Nephron progenitor cell (in vitro differentiated cells): ENCODE measurements around the gene RNASEH2B.

Source experiments
- DNase-seq: peaks from one replicate; pipeline ENCODE4 v3.0.0; 2021
- H3K27ac Mint-ChIP-seq: 2 replicates; pipeline ENCODE4 v1.8.0; 2021; ENCODE audit warnings: mild to moderate bottlenecking, moderate library complexity, mixed read lengths
- H3K27me3 Mint-ChIP-seq: 2 replicates; pipeline ENCODE4 v1.8.0; 2021; ENCODE audit warnings: mild to moderate bottlenecking, low read depth, mixed read lengths; ENCODE audit not compliant: poor library complexity
- H3K36me3 Mint-ChIP-seq: 2 replicates; pipeline ENCODE4 v1.8.0; 2021; ENCODE audit warnings: low read depth, mixed read lengths
- H3K4me1 Mint-ChIP-seq: 2 replicates; pipeline ENCODE4 v1.8.0; 2021; ENCODE audit warnings: mixed read lengths
- H3K4me3 Mint-ChIP-seq: 2 replicates; pipeline ENCODE4 v1.8.0; 2021; ENCODE audit warnings: mild to moderate bottlenecking, moderate library complexity, mixed read lengths
- H3K9me3 Mint-ChIP-seq: 2 replicates; pipeline ENCODE4 v1.8.0; 2021; ENCODE audit warnings: mild to moderate bottlenecking, moderate library complexity, mixed read lengths
- TF ChIP-seq, protein P1 (sequence below): fragments of 200-600 bp; sonication (generic); IDR thresholded peaks from 2 replicates; pipeline ENCODE4 v1.5.0; 2021; ENCODE audit warnings: antibody characterized with exemption

Gene RNASEH2B

GRCh38 chr13:50894012-50894411 lies 15.6 kb upstream of the RNASEH2B start:
- Mint-ChIP-seq H3K9me3 (no peaks in the 10 kb centered on the region), H3K27ac (no peak overlapping the region)

DNA sequence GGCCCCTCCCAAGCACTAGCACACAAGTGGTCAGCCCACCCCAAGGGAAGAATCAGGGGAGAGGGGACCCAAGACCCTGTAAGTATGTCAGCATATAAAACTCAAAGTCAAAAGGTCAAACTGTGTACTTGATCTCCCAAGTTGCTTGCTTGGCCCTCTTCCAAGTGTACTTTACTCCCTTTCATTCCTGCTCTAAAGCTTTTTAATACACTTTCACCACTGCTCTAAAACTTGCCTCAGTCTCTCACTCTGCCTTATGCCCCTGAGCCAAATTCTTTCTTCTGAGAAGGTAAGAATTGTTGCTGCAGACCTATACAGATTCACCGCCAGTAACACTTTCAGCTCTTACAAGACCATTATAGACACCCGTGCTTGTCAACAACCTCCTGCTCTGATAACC lies 15.1 kb upstream of the RNASEH2B start:
- H3K36me3 Mint-ChIP-seq = no peaks in the 10 kb centered on the region
- H3K4me3 Mint-ChIP-seq = no peak overlapping the region

More at GRCh38 chr13:50894012-50894411, 15.6 kb upstream of the RNASEH2B start:
- no peak for DNase-seq
- H3K36me3 Mint-ChIP-seq = no peaks in the 10 kb centered on the region
- peaks cover 8% of the 10 kb centered on the region for H3K27me3 Mint-ChIP-seq
- H3K4me3 Mint-ChIP-seq = no peak overlapping the region
- TF ChIP-seq, protein P1, sequence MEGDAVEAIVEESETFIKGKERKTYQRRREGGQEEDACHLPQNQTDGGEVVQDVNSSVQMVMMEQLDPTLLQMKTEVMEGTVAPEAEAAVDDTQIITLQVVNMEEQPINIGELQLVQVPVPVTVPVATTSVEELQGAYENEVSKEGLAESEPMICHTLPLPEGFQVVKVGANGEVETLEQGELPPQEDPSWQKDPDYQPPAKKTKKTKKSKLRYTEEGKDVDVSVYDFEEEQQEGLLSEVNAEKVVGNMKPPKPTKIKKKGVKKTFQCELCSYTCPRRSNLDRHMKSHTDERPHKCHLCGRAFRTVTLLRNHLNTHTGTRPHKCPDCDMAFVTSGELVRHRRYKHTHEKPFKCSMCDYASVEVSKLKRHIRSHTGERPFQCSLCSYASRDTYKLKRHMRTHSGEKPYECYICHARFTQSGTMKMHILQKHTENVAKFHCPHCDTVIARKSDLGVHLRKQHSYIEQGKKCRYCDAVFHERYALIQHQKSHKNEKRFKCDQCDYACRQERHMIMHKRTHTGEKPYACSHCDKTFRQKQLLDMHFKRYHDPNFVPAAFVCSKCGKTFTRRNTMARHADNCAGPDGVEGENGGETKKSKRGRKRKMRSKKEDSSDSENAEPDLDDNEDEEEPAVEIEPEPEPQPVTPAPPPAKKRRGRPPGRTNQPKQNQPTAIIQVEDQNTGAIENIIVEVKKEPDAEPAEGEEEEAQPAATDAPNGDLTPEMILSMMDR = no peak
- no peaks in the 10 kb centered on the region for H3K4me1 Mint-ChIP-seq

GRCh38 chr13:50898338-50898737 lies 11.3 kb upstream of the RNASEH2B start:
- no peaks in the 10 kb centered on the region for H3K9me3 Mint-ChIP-seq
- TF ChIP-seq, protein P1 = no peak
- H3K4me3 Mint-ChIP-seq = no peak overlapping the region
- peaks cover 10% of the 10 kb centered on the region for H3K27me3 Mint-ChIP-seq
- no peak for DNase-seq
- no peaks in the 10 kb centered on the region for H3K36me3 Mint-ChIP-seq
- no peaks in the 10 kb centered on the region for H3K4me1 Mint-ChIP-seq
- no peak overlapping the region for H3K27ac Mint-ChIP-seq

More for the DNA sequence above, 15.1 kb upstream of the RNASEH2B start:
- H3K4me1 Mint-ChIP-seq = no peaks in the 10 kb centered on the region
- H3K27me3 Mint-ChIP-seq = peaks cover 8% of the 10 kb centered on the region
- DNase-seq = no peak
- TF ChIP-seq, protein P1 = no peak
- H3K27ac Mint-ChIP-seq = no peak overlapping the region
- no peaks in the 10 kb centered on the region for H3K9me3 Mint-ChIP-seq

DNA sequence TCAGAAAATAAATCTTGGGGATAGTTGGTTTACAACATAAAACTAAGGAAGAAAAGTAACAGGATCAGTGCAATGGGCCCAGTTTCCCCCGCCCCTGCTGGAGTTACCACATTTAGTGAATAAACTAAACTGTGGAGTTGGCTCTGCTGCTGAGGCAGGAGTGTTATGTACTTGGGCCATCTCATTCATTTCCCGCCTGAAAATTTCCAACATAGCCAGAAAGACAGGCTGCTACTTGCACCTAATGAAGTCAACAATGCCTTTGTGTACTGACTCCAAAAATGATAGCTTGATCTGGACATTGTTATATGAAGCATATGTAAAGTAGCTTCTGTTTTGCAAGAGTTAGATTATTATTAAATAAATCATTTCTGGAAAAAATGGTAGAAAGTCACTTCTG lies 7.9 kb upstream of the RNASEH2B start:
- H3K27me3 Mint-ChIP-seq = peaks cover 7% of the 10 kb centered on the region
- H3K27ac Mint-ChIP-seq = no peak overlapping the region
- no peaks in the 10 kb centered on the region for H3K36me3 Mint-ChIP-seq
- no peak for DNase-seq
- no peaks in the 10 kb centered on the region for H3K4me1 Mint-ChIP-seq
- no peak overlapping the region for H3K4me3 Mint-ChIP-seq
- H3K9me3 Mint-ChIP-seq = no peaks in the 10 kb centered on the region
- TF ChIP-seq, protein P1 = no peak

DNA sequence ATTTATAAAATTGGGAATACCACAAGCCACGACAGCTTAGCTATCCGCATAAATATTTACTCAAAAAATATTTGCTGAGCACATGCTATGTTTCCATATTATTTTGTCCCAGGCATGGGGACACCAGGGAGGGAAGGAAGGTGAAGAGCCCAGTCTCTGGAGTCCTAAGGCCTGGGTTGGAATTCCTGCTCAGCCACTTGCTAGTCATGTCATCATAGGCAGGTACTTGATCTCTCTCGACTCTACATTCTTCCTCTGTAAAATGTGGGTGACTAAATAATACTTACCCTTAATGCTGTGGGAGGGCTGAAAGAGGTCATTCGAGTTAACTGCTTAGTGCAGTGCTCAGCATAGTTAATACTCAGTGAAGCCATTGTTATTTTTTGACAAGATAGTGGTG lies 4.3 kb upstream of the RNASEH2B start:
- Mint-ChIP-seq H3K4me1 (peaks cover 8% of the 10 kb centered on the region), H3K36me3 (no peaks in the 10 kb centered on the region)

GRCh38 chr13:50907781-50908180 lies 1.8 kb upstream of the RNASEH2B start:
- TF ChIP-seq, protein P1 = no peak
- Mint-ChIP-seq H3K4me3 (no peak overlapping the region), H3K27me3 (no peaks in the 10 kb centered on the region), H3K9me3 (no peaks in the 10 kb centered on the region), H3K27ac (no peak overlapping the region), H3K4me1 (peaks cover 33% of the 10 kb centered on the region), H3K36me3 (no peaks in the 10 kb centered on the region)
- DNase-seq = no peak

More for the DNA sequence above, 4.3 kb upstream of the RNASEH2B start:
- no peak for DNase-seq
- H3K27me3 Mint-ChIP-seq = peaks cover 2% of the 10 kb centered on the region
- H3K27ac Mint-ChIP-seq = no peak overlapping the region
- TF ChIP-seq, protein P1 = no peak
- H3K9me3 Mint-ChIP-seq = no peaks in the 10 kb centered on the region
- H3K4me3 Mint-ChIP-seq = no peak overlapping the region
